H1 (cell line): ENCODE results near the gene CDC42BPB. TPM values are rescaled to one million over a fixed set of nuclear protein-coding genes. Genes with fewer than 3 reads are reported as not detected.

Experiments
- CTCF ChIA-PET: fragments of 300-600 bp; sonication (Branson Sonifier 250); formaldehyde crosslinking; loops from one replicate; lab custom pipeline; 2021; ENCODE audit not compliant: partially characterized antibody; lab: Charles Lee
- POLR2A ChIA-PET: fragments of 300-600 bp; sonication (Branson Sonifier 250); formaldehyde crosslinking; loops from one replicate; lab custom pipeline; 2021; ENCODE audit warnings: inconsistent platforms; ENCODE audit not compliant: partially characterized antibody; lab: Charles Lee
- DNase-seq, 2 experiments: peaks; one replicate each; pipeline versions ENCODE4 v3.0.0 to v3.0.0-alpha.2; 2010 to 2022; ENCODE audit warnings: low spot score in 2 of 2, low read depth in 1 of 2, mixed read lengths in 1 of 2
- FAIRE-seq: peaks from 2 replicates; lab custom pipeline; 2011; peaks lifted over from hg19 to GRCh38; lab: Jason Lieb, UNC
- H2AFZ ChIP-seq: 2 replicates; pipeline ENCODE4 v1.8.1; 2012; ENCODE audit warnings: low read length, inconsistent platforms
- H2AK5ac ChIP-seq: 2 replicates; pipeline ENCODE4 v1.6.1; 2013; ENCODE audit warnings: low read depth, low read length
- H2BK120ac ChIP-seq: replicated peaks from 2 replicates; pipeline ENCODE3; 2013; ENCODE audit warnings: low read depth, low read length, inconsistent platforms
- H2BK12ac ChIP-seq: 2 replicates; pipeline ENCODE4 v1.6.1; 2013; ENCODE audit warnings: low read depth, low read length
- H2BK15ac ChIP-seq: 2 replicates; pipeline ENCODE4 v1.6.1; 2013; ENCODE audit warnings: low read length
- H2BK20ac ChIP-seq: 2 replicates; pipeline ENCODE4 v1.6.1; 2013; ENCODE audit warnings: low read length
- H2BK5ac ChIP-seq: 2 replicates; pipeline ENCODE4 v1.6.1; 2013; ENCODE audit warnings: low read depth, low read length
- H3K14ac ChIP-seq: 2 replicates; pipeline ENCODE4 v1.6.1; 2013; ENCODE audit warnings: inconsistent platforms; ENCODE audit not compliant: insufficient read length
- H3K18ac ChIP-seq: 2 replicates; pipeline ENCODE4 v1.6.1; 2013; ENCODE audit warnings: low read length; ENCODE audit errors: extremely low read depth
- H3K23ac ChIP-seq: 2 replicates; pipeline ENCODE4 v1.6.1; 2013; ENCODE audit warnings: inconsistent platforms; ENCODE audit not compliant: insufficient read length
- H3K23me2 ChIP-seq: 2 replicates; pipeline ENCODE4 v1.6.1; 2013; ENCODE audit warnings: low read depth, low read length
- H3K27ac ChIP-seq: 2 replicates; pipeline ENCODE4 v1.6.1; 2011; ENCODE audit warnings: low read depth, low read length, inconsistent platforms
- H3K27me3 ChIP-seq, 4 experiments: replicated peaks in 1 of 4; 1 replicate in 1 of 4; 2 replicates in 3 of 4; pipeline versions ENCODE4 v1.6.1 to v1.8.1; 2011 to 2013; ENCODE audit warnings: low read length in 3 of 4, mild to moderate bottlenecking in 3 of 4, inconsistent platforms in 2 of 4, mixed read lengths in 2 of 4, moderate library complexity in 1 of 4; ENCODE audit not compliant: control insufficient read depth in 3 of 4, insufficient read depth in 3 of 4; ENCODE audit errors: extremely low read depth in 1 of 4
- H3K36me3 ChIP-seq, 4 experiments: 2 replicates each; pipeline versions ENCODE4 v1.6.1 to v1.8.1; 2011 to 2013; ENCODE audit warnings: mild to moderate bottlenecking in 4 of 4, low read length in 3 of 4, moderate library complexity in 2 of 4, control low read depth in 1 of 4, inconsistent platforms in 1 of 4; ENCODE audit not compliant: insufficient read depth in 4 of 4, control insufficient read depth in 2 of 4
- H3K4ac ChIP-seq: replicated peaks from 2 replicates; pipeline ENCODE3; 2013; ENCODE audit warnings: low read length, low read depth, mixed read lengths, inconsistent platforms; ENCODE audit not compliant: insufficient read length
- H3K4me1 ChIP-seq, 4 experiments: replicated peaks in 1 of 4; 1 replicate in 1 of 4; 2 replicates in 3 of 4; pipeline versions ENCODE4 v1.6.1 to v1.8.1; 2011 to 2013; ENCODE audit warnings: low read length in 3 of 4, inconsistent platforms in 2 of 4, mixed read lengths in 1 of 4; ENCODE audit not compliant: insufficient read depth in 4 of 4, control insufficient read depth in 3 of 4
- H3K4me2 ChIP-seq, 2 experiments: 2 replicates each; pipeline versions ENCODE4 v1.6.1 to v1.8.1; 2011 to 2013; ENCODE audit warnings: low read depth in 2 of 2, low read length in 2 of 2, control low read depth in 1 of 2, inconsistent platforms in 1 of 2, mild to moderate bottlenecking in 1 of 2; ENCODE audit not compliant: insufficient read depth in 1 of 2
- H3K4me3 ChIP-seq, 4 experiments: fragments of 200-600, 300-600 bp in 1 of 4; sonication (generic), shearing (Covaris generic), sonication (Bioruptor Twin) in 1 of 4; 2 replicates each; pipeline versions ENCODE4 v1.5.1 to v1.8.1; 2011 to 2016; ENCODE audit warnings: low read length in 4 of 4, low read depth in 3 of 4, control low read depth in 2 of 4, inconsistent platforms in 2 of 4, mild to moderate bottlenecking in 2 of 4, mixed read lengths in 1 of 4, moderate library complexity in 1 of 4; ENCODE audit not compliant: insufficient read depth in 2 of 4; ENCODE audit errors: extremely low read depth in 1 of 4
- H3K56ac ChIP-seq: replicated peaks from 2 replicates; pipeline ENCODE3; 2013; ENCODE audit warnings: low read depth, mild to moderate bottlenecking, mixed read lengths, low read length, inconsistent platforms; ENCODE audit not compliant: insufficient read length
- H3K79me1 ChIP-seq: 2 replicates; pipeline ENCODE4 v1.6.1; 2013; ENCODE audit warnings: low read depth, low read length, control low read depth
- H3K79me2 ChIP-seq, 2 experiments: 2 replicates each; pipeline versions ENCODE4 v1.6.1 to v1.8.1; 2012 to 2013; ENCODE audit warnings: low read length in 2 of 2, mild to moderate bottlenecking in 2 of 2, inconsistent platforms in 1 of 2; ENCODE audit not compliant: insufficient read depth in 2 of 2, control insufficient read depth in 1 of 2
- H3K9ac ChIP-seq, 4 experiments: replicated peaks in 1 of 4; 1 replicate in 1 of 4; 2 replicates in 3 of 4; pipeline versions ENCODE4 v1.6.1 to v1.8.1; 2011 to 2013; ENCODE audit warnings: low read depth in 3 of 4, low read length in 3 of 4, control low read depth in 2 of 4, mild to moderate bottlenecking in 2 of 4, moderate library complexity in 2 of 4, inconsistent platforms in 1 of 4; ENCODE audit errors: extremely low read depth in 1 of 4
- H3K9me3 ChIP-seq, 2 experiments: 2 replicates each; pipeline versions ENCODE4 v1.6.1 to v1.8.1; 2012 to 2013; ENCODE audit warnings: mild to moderate bottlenecking in 2 of 2, moderate library complexity in 2 of 2, control low read depth in 1 of 2, inconsistent platforms in 1 of 2, low read depth in 1 of 2, low read length in 1 of 2, mixed read lengths in 1 of 2; ENCODE audit not compliant: insufficient read depth in 2 of 2
- H4K20me1 ChIP-seq, 2 experiments: replicated peaks in 1 of 2; 2 replicates each; pipeline versions ENCODE3 to v1.8.1; 2011 to 2013; ENCODE audit warnings: inconsistent platforms in 2 of 2, low read length in 2 of 2, mild to moderate bottlenecking in 1 of 2; ENCODE audit not compliant: insufficient read depth in 2 of 2, control insufficient read depth in 1 of 2
- H4K5ac ChIP-seq: 2 replicates; pipeline ENCODE4 v1.6.1; 2013; ENCODE audit warnings: low read length, low read depth, mixed read lengths, inconsistent platforms; ENCODE audit not compliant: insufficient read length
- H4K8ac ChIP-seq: 2 replicates; pipeline ENCODE4 v1.8.0; 2013; ENCODE audit warnings: mild to moderate bottlenecking, moderate library complexity, low read length, inconsistent platforms; ENCODE audit not compliant: insufficient read depth; ENCODE audit errors: extremely low read depth
- H4K91ac ChIP-seq: replicated peaks from 2 replicates; pipeline ENCODE3; 2013; ENCODE audit warnings: low read length, mixed read lengths, inconsistent platforms; ENCODE audit not compliant: insufficient read length
- BACH1 ChIP-seq: IDR thresholded peaks from 2 replicates; pipeline ENCODE4 v1.6.1; 2012; ENCODE audit warnings: low read length, improper control_type of control experiment
- BCL11A ChIP-seq, 2 experiments: IDR thresholded peaks; one replicate each; pipeline ENCODE4 v1.6.1; 2011; ENCODE audit warnings: low read depth in 2 of 2, low read length in 2 of 2, mild to moderate bottlenecking in 2 of 2
- CREB1 ChIP-seq: IDR thresholded peaks from 2 replicates; pipeline ENCODE4 v1.6.1; 2012; ENCODE audit warnings: inconsistent platforms
- CTCF ChIP-seq, 3 experiments: IDR thresholded peaks; 1 replicate in 2 of 3; 2 replicates in 1 of 3; pipeline versions ENCODE4 v1.5.1 to v1.6.1; 2011; ENCODE audit warnings: low read length in 3 of 3, mild to moderate bottlenecking in 3 of 3, inconsistent platforms in 2 of 3, low read depth in 1 of 3, moderate library complexity in 1 of 3; ENCODE audit not compliant: insufficient read depth in 1 of 3; ENCODE audit errors: control extremely low read depth in 1 of 3
- GABPA ChIP-seq: IDR thresholded peaks from 2 replicates; pipeline ENCODE4 v1.6.1; 2011; ENCODE audit warnings: mild to moderate bottlenecking, low read length, moderate library complexity, borderline replicate concordance; ENCODE audit not compliant: insufficient read depth
- KDM4A ChIP-seq: IDR thresholded peaks from one replicate; pipeline ENCODE4 v1.7.1; 2012; ENCODE audit warnings: low read depth, mild to moderate bottlenecking, moderate library complexity, low read length, inconsistent platforms; ENCODE audit not compliant: severe bottlenecking
- KDM5A ChIP-seq: fragments of 200-600 bp; IDR thresholded peaks from 2 replicates; pipeline ENCODE4 v1.7.1; 2012; ENCODE audit warnings: mild to moderate bottlenecking, low read length, inconsistent platforms, mixed read lengths
- RBBP5 ChIP-seq: IDR thresholded peaks from 2 replicates; pipeline ENCODE4 v1.7.1; 2012; ENCODE audit warnings: low read depth, mild to moderate bottlenecking, inconsistent platforms, low read length, moderate library complexity, borderline replicate concordance
- SUZ12 ChIP-seq: fragments of 200-600 bp; sonication (generic); IDR thresholded peaks from 2 replicates; pipeline ENCODE4 v1.6.1; 2012; ENCODE audit warnings: mild to moderate bottlenecking, inconsistent platforms, low read length, moderate library complexity, mixed read lengths
- WGBS, 2 experiments: shearing (Covaris generic) in 1 of 2; methylation state at CpG; one replicate each; pipeline versions ENCODE4 v1.1.6 to v1.1.7; 2013 to 2015; ENCODE audit warnings: low lambda C conversion rate in 2 of 2, mixed read lengths in 2 of 2, inconsistent platforms in 1 of 2, low coverage in 1 of 2, missing lambda C conversion rate in 1 of 2; ENCODE audit not compliant: insufficient replicate concordance in 2 of 2, insufficient coverage in 1 of 2, insufficient read length in 1 of 2; ENCODE audit errors: extremely low coverage in 1 of 2, missing lambda C conversion rate in 1 of 2; 5-methylcytosine and 5-hydroxymethylcytosine counted together
- polyA plus RNA-seq, 7 experiments: library from polyadenylated mRNA; depleted of rRNA in 3 of 7; stranded (reverse) in 5 of 7; unstranded in 2 of 7; fragments of >200 nt in 5 of 7; fragments of 200-250 nt in 2 of 7; gene quantifications; 1 replicate in 5 of 7; 2 replicates in 1 of 7; 4 replicates in 1 of 7; pipeline versions ENCODE4 v1.2.1 to v1.2.3, GENCODE V29; 2011 to 2013; ENCODE audit warnings: missing spikeins in 2 of 7, mixed read lengths in 2 of 7
- total RNA-seq: library from RNA; stranded (reverse); fragmentation: NEBNext Ultra II Directional; extraction: Animal tissue kit (Norgen Biotek cat#: 25700); gene quantifications from 2 replicates; pipeline ENCODE4 v1.2.1, GENCODE V29; 2021

Gene CDC42BPB
- total and polyA plus RNA-seq, 2 of the 8 experiments (the other 6 are each of a cell fraction or from before 2014, with no cell fraction given) = 51.2 to 88.2 TPM

DNA sequence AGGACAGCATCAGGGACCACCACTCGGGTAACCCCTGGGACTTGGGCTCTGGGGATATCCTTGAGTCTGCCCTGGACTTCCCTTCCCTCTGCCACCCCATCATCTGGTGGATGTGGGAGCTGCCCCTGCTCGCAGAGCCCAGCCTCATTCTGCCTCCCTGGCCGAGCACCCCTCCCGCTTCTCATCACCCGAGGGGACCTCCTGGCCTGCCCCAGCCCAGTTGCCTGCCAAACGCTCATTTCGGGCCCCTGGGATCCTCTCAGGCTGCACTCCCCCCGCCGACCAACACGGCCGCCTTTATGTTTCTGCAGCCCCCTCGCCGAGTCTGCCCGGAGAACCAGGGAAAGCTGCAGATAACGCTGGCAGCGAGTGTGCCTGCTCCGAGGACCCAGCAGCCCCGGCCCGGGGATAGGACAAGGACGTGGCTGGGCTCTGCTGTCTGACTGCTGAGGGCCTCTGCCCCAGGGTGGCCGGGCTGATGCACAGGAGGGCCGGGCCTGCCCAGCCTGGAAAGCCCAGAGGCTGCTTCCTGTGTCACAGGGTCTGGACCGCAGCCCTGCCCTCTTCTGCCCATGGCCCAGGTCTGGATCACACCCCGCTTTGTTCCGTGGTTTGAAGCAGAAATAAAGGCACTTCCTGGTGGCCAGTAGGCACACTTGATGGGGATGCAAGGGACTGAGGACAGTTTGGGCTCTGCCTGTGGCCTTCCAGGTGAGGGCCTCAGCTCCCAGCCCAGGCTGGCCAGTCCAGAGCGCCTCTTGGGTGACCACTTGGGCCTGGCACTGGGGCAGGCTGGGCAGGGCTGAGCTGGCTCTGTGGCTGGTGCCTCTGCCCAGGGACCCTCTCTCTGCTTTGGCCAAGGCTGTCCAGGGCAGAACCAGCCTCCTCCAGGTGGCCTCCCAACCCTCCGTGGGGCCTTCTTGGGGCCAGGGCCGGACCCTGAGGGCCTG lies 32.3 kb upstream of the CDC42BPB start:
- no peak overlapping the region for H4K5ac ChIP-seq
- peaks cover 2 to 15% (median 10%) of the 10 kb centered on the region in 4 experiments for H3K27me3 ChIP-seq
- no peak overlapping the region for H2AK5ac ChIP-seq
- H3K23me2 ChIP-seq = peaks cover 4% of the 10 kb centered on the region; the same call in 1 of the 2 replicates
- no peak overlapping the region for H2AFZ ChIP-seq
- H2BK5ac ChIP-seq = no peak overlapping the region
- H3K36me3 ChIP-seq = no peaks in the 10 kb centered on the region
- H3K56ac ChIP-seq = no peak overlapping the region
- no peak overlapping the region for H3K18ac ChIP-seq
- CTCF ChIA-PET = interaction anchor here (0.9 to 5.2 kb wide), 7 partner anchors 9 to 192 kb away, joined by 3 to 43 read pairs (median 7); no protein-coding TSS in a partner anchor
- H3K4me2 ChIP-seq = no peak overlapping the region
- no peaks in the 10 kb centered on the region for H3K79me1 ChIP-seq
- no peak overlapping the region for H3K4ac ChIP-seq
- no peak overlapping the region for H2BK20ac ChIP-seq
- no peak overlapping the region; the same call in 1 of the 2 replicates for H4K8ac ChIP-seq
- no peak overlapping the region for H4K91ac ChIP-seq
- no peak overlapping the region; the same call in 1 of the 2 replicates for H2BK15ac ChIP-seq
- no peak for FAIRE-seq
- H3K27ac ChIP-seq = no peak overlapping the region
- H3K14ac ChIP-seq = no peak overlapping the region
- H3K4me1 ChIP-seq = peaks cover 2 to 13% (median 4%) of the 10 kb centered on the region in 4 experiments; a peak in 6 of 7 replicates
- H3K23ac ChIP-seq = no peak overlapping the region
- H3K4me3 ChIP-seq = no peak overlapping the region
- H3K9ac ChIP-seq = no peak overlapping the region
- WGBS, 2 experiments = 90% methylated on average over 28 of the region's 28 CpGs; no CpG with 5 or more reads in 1 of the 2 experiments
- H3K9me3 ChIP-seq = no peaks in the 10 kb centered on the region
- POLR2A ChIA-PET = no interaction called here
- peaks cover 0 to 3% of the 10 kb centered on the region in 2 experiments for H4K20me1 ChIP-seq
- H3K79me2 ChIP-seq = no peaks in the 10 kb centered on the region
- no peak for DNase-seq
- peak overlapping the region; percentile 39; the same call in 1 of the 2 replicates for H2BK12ac ChIP-seq
- H2BK120ac ChIP-seq = no peak overlapping the region
- no peak for TF ChIP-seq RBBP5
- no peak for TF ChIP-seq GABPA
- TF ChIP-seq SUZ12 = no peak
- TF ChIP-seq CREB1 = no peak
- no peak for TF ChIP-seq CTCF (IDR thresholded peaks at IDR 0.05; ENCODE audit: control extremely low read depth in 1 of 3, insufficient read depth in 1 of 3, low read depth in 1 of 3, low read length in 3 of 3)
- no peak for TF ChIP-seq KDM5A
- no peak for TF ChIP-seq BACH1
- TF ChIP-seq KDM4A = no peak
- TF ChIP-seq BCL11A (IDR thresholded peaks at IDR 0.05; ENCODE audit: low read depth in 2 of 2, low read length in 2 of 2) = no peak
